Esophagus squamous epithelium (tissue), 5 donors: ENCODE results near the gene SLC51A. TPM values are rescaled to one million over a fixed set of nuclear protein-coding genes. Genes with fewer than 3 reads are reported as not detected.

Source experiments
- DNase-seq: peaks from one replicate; lab custom pipeline; 2025; lab: John Stamatoyannopoulos, UW
- H3K27ac ChIP-seq, 4 donors: fragments of 200-600 bp; sonication (generic); one replicate each; pipeline ENCODE4 v1.5.1; 2016 to 2019; ENCODE audit warnings: mild to moderate bottlenecking in 1 of 4
- H3K27me3 ChIP-seq, 4 donors: fragments of 200-600 bp; sonication (generic); 1 replicate in 3 of 4; 2 replicates in 1 of 4; pipeline versions ENCODE4 v1.5.1 to v1.6.0; 2017 to 2021; ENCODE audit warnings: antibody characterized with exemption in 1 of 4
- H3K36me3 ChIP-seq, 3 donors: fragments of 200-600 bp; sonication (generic); one replicate each; pipeline ENCODE4 v1.5.1; 2016 to 2019
- H3K4me1 ChIP-seq, 3 donors: fragments of 200-600 bp; sonication (generic); one replicate each; pipeline ENCODE4 v1.5.1; 2017 to 2019
- H3K4me3 ChIP-seq, 4 donors: fragments of 200-600 bp; sonication (generic); 1 replicate in 3 of 4; 2 replicates in 1 of 4; pipeline ENCODE4 v1.5.1; 2016 to 2019; ENCODE audit warnings: mild to moderate bottlenecking in 2 of 4, moderate library complexity in 1 of 4
- H3K9me3 ChIP-seq, 3 donors: fragments of 200-600 bp; sonication (generic); one replicate each; pipeline ENCODE4 v1.5.1; 2016 to 2019
- CTCF ChIP-seq, 6 experiments: fragments of 450-650 bp in 4 of 6; fragments of 200-600 bp in 2 of 6; sonication (generic) in 2 of 6; IDR thresholded peaks; one replicate each; pipeline ENCODE4 v1.5.1; 2016 to 2019; ENCODE audit warnings: antibody characterized with exemption in 6 of 6, mild to moderate bottlenecking in 4 of 6, moderate library complexity in 4 of 6
- POLR2A ChIP-seq, 4 donors: fragments of 450-650 bp; IDR thresholded peaks; one replicate each; pipeline ENCODE4 v1.6.1; 2017; ENCODE audit warnings: antibody characterized with exemption in 4 of 4, mild to moderate bottlenecking in 4 of 4, moderate library complexity in 3 of 4
- WGBS, 2 donors: methylation state at CpG; one replicate each; pipeline ENCODE4 v1.1.5; 2018; 5-methylcytosine and 5-hydroxymethylcytosine counted together
- intact Hi-C: fragments of 100-400 bp; cut with DNase I; formaldehyde crosslinking; loops from one replicate; pipeline ENCODE4 v1.15.0; 2022
- total RNA-seq, 4 donors: library from RNA; depleted of rRNA; stranded (reverse); fragments of >200 nt; gene quantifications; one replicate each; pipeline ENCODE4 v1.1.0, GENCODE V29; 2016
- donor health status: DM: yes; HTN: yes; CAD: no.

The SLC51A gene
- total RNA-seq, 4 donors from 2014 or later, result 1.1 TPM; not detected in 3

- WGBS, 2 donors, result 73% methylated on average over 9 of the region's 9 CpGs
- H3K27ac ChIP-seq, result peak overlapping the region; percentile 23 to 64 (median 50)
- no peak for TF ChIP-seq POLR2A (IDR thresholded peaks at IDR 0.05)
- TF ChIP-seq CTCF (IDR thresholded peaks at IDR 0.05), result no peak
Measured at GRCh38 chr3:196268284-196269163, 52.2 kb downstream of the SLC51A start.

GRCh38 chr3:196270499-196270898, 54.2 kb downstream of the SLC51A start:
- no peak for DNase-seq
- intact Hi-C loops, result no loop called here
- H3K36me3 ChIP-seq, result peaks cover 0 to 68% (median 18%) of the 10 kb centered on the region in 3 donors
- 90 to 95% methylated on average over 4 to 5 of the region's 5 CpGs for WGBS, 2 donors
- H3K27me3 ChIP-seq, result no peaks in the 10 kb centered on the region
- H3K4me3 ChIP-seq, result no peak overlapping the region
- no peak overlapping the region for H3K27ac ChIP-seq
- H3K9me3 ChIP-seq, result no peaks in the 10 kb centered on the region
- H3K4me1 ChIP-seq, result peaks cover 7 to 34% (median 17%) of the 10 kb centered on the region in 3 donors
- TF ChIP-seq POLR2A (IDR thresholded peaks at IDR 0.05) (no peak), CTCF (IDR thresholded peaks at IDR 0.05) (no peak)

More at GRCh38 chr3:196268284-196269163, 52.2 kb downstream of the SLC51A start:
- intact Hi-C loops, result no loop called here
- H3K4me3 ChIP-seq, result no peak overlapping the region
- no peaks in the 10 kb centered on the region for H3K27me3 ChIP-seq
- no peak for DNase-seq
- H3K4me1 ChIP-seq, result peaks cover 0 to 15% (median 8%) of the 10 kb centered on the region in 3 donors
- no peaks in the 10 kb centered on the region for H3K9me3 ChIP-seq
- H3K36me3 ChIP-seq, result peaks cover 0 to 81% (median 21%) of the 10 kb centered on the region in 3 donors

- Histone ChIP-seq H3K27ac (no peak overlapping the region), H3K27me3 (no peaks in the 10 kb centered on the region), H3K4me1 (peaks cover 7 to 41% (median 17%) of the 10 kb centered on the region in 3 donors), H3K4me3 (no peak overlapping the region), H3K9me3 (no peaks in the 10 kb centered on the region), H3K36me3 (peaks cover 0 to 45% (median 6%) of the 10 kb centered on the region in 3 donors)
- 98 to 100% methylated on average over 5 to 6 of the region's 14 CpGs for WGBS, 2 donors
- TF ChIP-seq CTCF (IDR thresholded peaks at IDR 0.05) (no peak), POLR2A (IDR thresholded peaks at IDR 0.05) (no peak)
- intact Hi-C loops, result no loop called here
- DNase-seq, result no peak
Measured at GRCh38 chr3:196272826-196273225, 56.5 kb downstream of the SLC51A start.

- H3K27me3 ChIP-seq, result no peaks in the 10 kb centered on the region
- H3K4me1 ChIP-seq, result peaks cover 7 to 43% (median 17%) of the 10 kb centered on the region in 3 donors
- no peaks in the 10 kb centered on the region for H3K9me3 ChIP-seq
- TF ChIP-seq POLR2A (IDR thresholded peaks at IDR 0.05), result no peak
- no peak for TF ChIP-seq CTCF (IDR thresholded peaks at IDR 0.05)
- intact Hi-C loops, result no loop called here
- WGBS, 2 donors, result 100% methylated on average over 8 of the region's 12 CpGs; no CpG with 5 or more reads in 1 of the 2 donors
- DNase-seq, result no peak
- peak overlapping the region; percentile 58 to 76 (median 72) for H3K27ac ChIP-seq
- H3K4me3 ChIP-seq, result no peak overlapping the region
- H3K36me3 ChIP-seq, result peaks cover 0 to 39% (median 6%) of the 10 kb centered on the region in 3 donors
Measured at GRCh38 chr3:196273655-196274054, 57.3 kb downstream of the SLC51A start.

GRCh38 chr3:196274585-196274984, 58.3 kb downstream of the SLC51A start:
- 51 to 54% methylated on average over 5 of the region's 5 CpGs for WGBS, 2 donors

More at GRCh38 chr3:196274585-196274984, 58.3 kb downstream of the SLC51A start:
- TF ChIP-seq CTCF (IDR thresholded peaks at IDR 0.05) (no peak), POLR2A (IDR thresholded peaks at IDR 0.05) (peak in 1 of 4 donors; percentile 22)
- Histone ChIP-seq H3K36me3 (peaks cover 0 to 30% (median 6%) of the 10 kb centered on the region in 3 donors), H3K4me3 (peak overlapping the region in 1 of 4 donors; percentile 12), H3K9me3 (no peaks in the 10 kb centered on the region), H3K27me3 (no peaks in the 10 kb centered on the region), H3K27ac (peak overlapping the region; percentile 58 to 76 (median 72)), H3K4me1 (peaks cover 7 to 48% (median 22%) of the 10 kb centered on the region in 3 donors)
- no peak for DNase-seq
- intact Hi-C loops, result no loop called here
